SK-N-SH treated with all-trans-retinoic acid at 6 μM for 48 hours (cell line): Measurements from ENCODE around the gene RAF1.
A peak's percentile ranks its signal among the peaks of the same experiment; 100 is the strongest.
"Not testable (repeated sequence)": the region's sequence is repeated elsewhere in the genome, so short reads cannot be mapped to it uniquely, and the experiment has no call there.

ENCODE experiments used
- ATAC-seq: fragments of 200-7000 bp; cut with Tn5 transposase; 3 replicates; pipeline ENCODE4 v1.9.1; 2020; ENCODE audit warnings: mild to moderate bottlenecking, moderate library complexity
- ARNTL ChIP-seq: fragments of 450-650 bp; formaldehyde crosslinking; IDR thresholded peaks from 2 replicates; pipeline ENCODE4 v1.5.0; 2020; ENCODE audit warnings: low read depth, mild to moderate bottlenecking, moderate library complexity, borderline replicate concordance
- BACH2 ChIP-seq: fragments of 250-450 bp; sonication (Bioruptor Pico); IDR thresholded peaks from 2 replicates; pipeline ENCODE4 v1.9.0; 2021; ENCODE audit warnings: mild to moderate bottlenecking, borderline replicate concordance
- CREB5 ChIP-seq: fragments of 250-450 bp; sonication (Bioruptor Pico); IDR thresholded peaks from 2 replicates; pipeline ENCODE4 v1.5.1; 2020; ENCODE audit warnings: low read depth, mild to moderate bottlenecking, moderate library complexity
- CSDC2 ChIP-seq: fragments of 250-450 bp; sonication (Bioruptor Pico); IDR thresholded peaks from 2 replicates; pipeline ENCODE4 v1.5.0; 2020; ENCODE audit warnings: mild to moderate bottlenecking, moderate library complexity
- GLIS3 ChIP-seq: fragments of 250-450 bp; sonication (Bioruptor Pico); IDR thresholded peaks from 2 replicates; pipeline ENCODE4 v1.5.0; 2020; ENCODE audit warnings: mild to moderate bottlenecking, moderate library complexity
- ISL1 ChIP-seq: fragments of 250-450 bp; sonication (Bioruptor Pico); IDR thresholded peaks from 2 replicates; pipeline ENCODE4 v2.1.2; 2022; ENCODE audit warnings: mild to moderate bottlenecking, moderate library complexity
- OSR1 ChIP-seq: fragments of 250-450 bp; sonication (Bioruptor Pico); IDR thresholded peaks from 2 replicates; pipeline ENCODE4 v1.8.0; 2022; ENCODE audit warnings: moderate library complexity, mild to moderate bottlenecking, inconsistent platforms
- PATZ1 ChIP-seq: fragments of 250-450 bp; sonication (Bioruptor Pico); IDR thresholded peaks from 2 replicates; pipeline ENCODE4 v1.8.0; 2020; ENCODE audit warnings: mild to moderate bottlenecking, moderate library complexity, borderline replicate concordance
- POU6F1 ChIP-seq: fragments of 250-450 bp; sonication (Bioruptor Pico); IDR thresholded peaks from 2 replicates; pipeline ENCODE4 v1.8.0; 2021; ENCODE audit warnings: low read depth, mild to moderate bottlenecking, moderate library complexity, borderline replicate concordance
- PPARA ChIP-seq: fragments of 250-450 bp; sonication (Bioruptor Pico); IDR thresholded peaks from 2 replicates; pipeline ENCODE4 v1.5.0; 2020; ENCODE audit warnings: mild to moderate bottlenecking, borderline replicate concordance
- TCF4 ChIP-seq: fragments of 250-450 bp; sonication (Bioruptor Pico); IDR thresholded peaks from 2 replicates; pipeline ENCODE4 v1.8.0; 2021; ENCODE audit warnings: mild to moderate bottlenecking, moderate library complexity, borderline replicate concordance
- TOX ChIP-seq: fragments of 250-450 bp; sonication (Bioruptor Pico); IDR thresholded peaks from 2 replicates; pipeline ENCODE4 v1.8.0; 2021; ENCODE audit warnings: mild to moderate bottlenecking, moderate library complexity, borderline replicate concordance
- TSHZ2 ChIP-seq: fragments of 250-450 bp; sonication (Bioruptor Pico); IDR thresholded peaks from 2 replicates; pipeline ENCODE4 v1.5.0; 2020; ENCODE audit warnings: mild to moderate bottlenecking, moderate library complexity
- ZC3H10 ChIP-seq: fragments of 250-450 bp; sonication (Bioruptor Pico); IDR thresholded peaks from 2 replicates; pipeline ENCODE4 v1.5.1; 2021; ENCODE audit warnings: mild to moderate bottlenecking, moderate library complexity
- ZFP3 ChIP-seq: fragments of 250-450 bp; sonication (Bioruptor Pico); IDR thresholded peaks from 2 replicates; pipeline ENCODE4 v1.5.0; 2020; ENCODE audit warnings: mild to moderate bottlenecking, moderate library complexity
- ZFP30 ChIP-seq: fragments of 450-650 bp; formaldehyde crosslinking; IDR thresholded peaks from 2 replicates; pipeline ENCODE4 v1.5.0; 2022; ENCODE audit warnings: mild to moderate bottlenecking, moderate library complexity
- ZNF565 ChIP-seq: fragments of 450-650 bp; formaldehyde crosslinking; conservative IDR thresholded peaks from 2 replicates; pipeline ENCODE4 v1.5.0; 2020; ENCODE audit warnings: low read depth, mild to moderate bottlenecking, moderate library complexity
- ZNF70 ChIP-seq: fragments of 450-650 bp; formaldehyde crosslinking; IDR thresholded peaks from 2 replicates; pipeline ENCODE4 v1.5.0; 2020; ENCODE audit warnings: mild to moderate bottlenecking, moderate library complexity
- ZNF8 ChIP-seq: fragments of 450-650 bp; formaldehyde crosslinking; IDR thresholded peaks from 2 replicates; pipeline ENCODE4 v1.5.0; 2020; ENCODE audit warnings: mild to moderate bottlenecking, moderate library complexity

The RAF1 gene

GRCh38 chr3:12648384-12648959 lies 15.4 kb downstream of the RAF1 start:
- TF ChIP-seq CREB5 (CRISPR knock-in tag) (no peak), ZNF70 (no peak), ZC3H10 (no peak), ZNF565 (CRISPR knock-in tag) (no peak), PPARA (no peak), POU6F1 (CRISPR knock-in tag) (no peak), ZNF8 (CRISPR knock-in tag) (no peak), PATZ1 (CRISPR knock-in tag) (no peak), TCF4 (CRISPR knock-in tag) (no peak), OSR1 (no peak), TOX (CRISPR knock-in tag) (no peak), TSHZ2 (CRISPR knock-in tag) (no peak), ZFP3 (CRISPR knock-in tag) (no peak), ARNTL (CRISPR knock-in tag) (no peak)
- TF ChIP-seq, all 23 proteins: peak for 0
- ATAC-seq: no peak

GRCh38 chr3:12644331-12644937 lies 19.5 kb downstream of the RAF1 start:
- TF ChIP-seq ISL1 (CRISPR knock-in tag): no peak
- TF ChIP-seq TOX (CRISPR knock-in tag): no peak
- TF ChIP-seq ZNF70: no peak
- TF ChIP-seq CSDC2 (CRISPR knock-in tag): no peak
- TF ChIP-seq PPARA: no peak
- no peak for TF ChIP-seq GLIS3 (CRISPR knock-in tag)
- no peak for TF ChIP-seq ZNF565 (CRISPR knock-in tag)
- no peak for TF ChIP-seq ZFP30
- no peak for TF ChIP-seq BACH2 (CRISPR knock-in tag)
- no peak for TF ChIP-seq TCF4 (CRISPR knock-in tag)
- no peak for TF ChIP-seq OSR1
- TF ChIP-seq, all 23 proteins: peak for 0

GRCh38 chr3:12643724-12644123 lies 20.2 kb downstream of the RAF1 start:
- TF ChIP-seq ARNTL (CRISPR knock-in tag) (no peak), ISL1 (CRISPR knock-in tag) (no peak), TOX (CRISPR knock-in tag) (no peak), GLIS3 (CRISPR knock-in tag) (no peak)
- TF ChIP-seq, all 23 proteins: peak for 0
- no peak; the same call in 2 of the 3 replicates for ATAC-seq

More at GRCh38 chr3:12644331-12644937, 19.5 kb downstream of the RAF1 start:
- ATAC-seq: peak; percentile 68

- peak; percentile 42 for ATAC-seq
- no peak for TF ChIP-seq ZC3H10
- no peak for TF ChIP-seq BACH2 (CRISPR knock-in tag)
Observed at GRCh38 chr3:12643010-12643380, 20.9 kb downstream of the RAF1 start.

- ATAC-seq: not testable (repeated sequence)
Observed at GRCh38 chr3:12640853-12641252, 23.1 kb downstream of the RAF1 start.
